ENCODE measurements around the gene ATP1A3.
"Not testable (repeated sequence)": the region's sequence is repeated elsewhere in the genome, so short reads cannot be mapped to it uniquely, and the experiment has no call there.

The ATP1A3 gene

DNA sequence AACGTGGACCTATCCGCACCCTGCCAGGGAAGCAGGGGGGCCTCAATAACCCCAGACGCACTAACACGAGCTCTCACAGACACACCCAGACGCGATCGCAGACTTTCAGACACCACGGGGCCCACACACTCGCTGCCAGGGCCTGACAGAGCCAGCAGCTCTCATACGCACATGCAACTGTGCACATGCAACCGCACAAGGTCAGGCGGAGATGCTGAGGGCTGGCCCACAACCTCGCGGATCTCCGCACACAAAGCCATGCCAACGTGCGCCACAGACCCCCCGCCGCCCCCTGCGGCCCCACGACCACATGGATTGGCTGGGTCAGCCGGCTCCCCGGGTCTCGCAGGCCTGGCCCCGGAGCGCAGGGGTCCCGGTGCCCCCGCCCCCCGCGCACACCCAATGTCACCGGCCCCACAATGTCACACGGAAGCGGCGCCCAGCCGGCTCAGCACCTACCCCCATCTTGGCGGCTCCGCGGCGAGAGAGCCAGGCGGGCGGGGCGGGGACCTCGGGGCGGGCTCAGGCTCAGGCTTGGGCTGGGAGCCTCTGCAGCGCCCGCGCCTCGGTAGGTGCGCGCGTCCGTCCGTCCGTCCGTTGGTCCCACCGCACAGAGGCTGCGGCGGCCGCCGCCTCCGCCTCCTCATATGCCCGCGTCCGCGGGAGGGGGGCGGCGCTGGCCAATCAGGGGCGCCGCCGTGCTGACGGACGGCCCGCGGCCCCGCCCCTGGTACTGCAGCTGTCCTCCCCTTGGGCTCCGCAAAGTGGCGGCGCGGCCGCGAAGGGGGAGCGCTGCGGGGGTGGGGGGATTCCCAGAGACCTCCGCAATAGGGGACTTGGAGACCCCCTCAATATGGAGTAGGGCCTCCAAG lies at the start of gene ATP1A3:
TSS of gene ATP1A3 (minus strand) at position 619 of the 872 bp plus-strand sequence. CDS start at position 465, 154 bp downstream.
- peak; percentile 14 to 43 for DNase-seq (ENCODE audit: low read depth in 2 of 2)

DNA sequence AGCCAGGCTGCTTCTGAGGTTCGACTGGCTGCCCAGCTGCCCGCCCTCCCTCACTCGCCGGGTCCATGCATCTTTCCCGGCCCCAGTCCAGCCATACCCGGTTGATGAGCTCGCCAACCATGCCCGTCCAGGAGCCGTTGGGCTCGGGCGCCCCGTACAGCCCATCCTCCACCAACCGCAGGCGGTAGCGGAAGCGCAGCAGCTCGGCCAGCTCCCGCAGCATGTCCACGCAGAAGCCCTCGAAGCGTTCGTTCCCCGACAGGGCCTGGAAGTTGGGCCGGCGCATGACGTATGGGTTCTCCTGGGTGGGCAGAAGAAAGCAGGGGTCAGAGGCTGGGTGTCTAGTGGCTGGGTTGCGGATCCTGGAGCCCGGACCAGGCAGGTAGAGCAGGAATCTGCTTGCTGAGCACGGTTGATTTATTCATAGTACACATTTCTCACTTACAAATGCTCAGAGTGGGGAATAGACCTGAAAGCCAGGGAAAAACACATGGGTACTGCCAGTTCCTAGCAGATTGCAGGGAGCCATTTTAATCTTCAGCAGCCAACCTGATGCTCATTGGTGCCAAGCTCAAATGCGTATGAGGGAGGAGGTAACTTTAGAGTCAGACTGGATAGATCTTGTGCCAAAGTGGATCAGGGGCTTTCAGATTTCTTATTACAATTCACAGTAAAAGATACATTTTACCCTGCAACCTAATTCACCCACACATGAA lies 48.6 kb upstream of the ATP1A3 start:
- no peak for DNase-seq (ENCODE audit: low read depth in 2 of 2)

DNA sequence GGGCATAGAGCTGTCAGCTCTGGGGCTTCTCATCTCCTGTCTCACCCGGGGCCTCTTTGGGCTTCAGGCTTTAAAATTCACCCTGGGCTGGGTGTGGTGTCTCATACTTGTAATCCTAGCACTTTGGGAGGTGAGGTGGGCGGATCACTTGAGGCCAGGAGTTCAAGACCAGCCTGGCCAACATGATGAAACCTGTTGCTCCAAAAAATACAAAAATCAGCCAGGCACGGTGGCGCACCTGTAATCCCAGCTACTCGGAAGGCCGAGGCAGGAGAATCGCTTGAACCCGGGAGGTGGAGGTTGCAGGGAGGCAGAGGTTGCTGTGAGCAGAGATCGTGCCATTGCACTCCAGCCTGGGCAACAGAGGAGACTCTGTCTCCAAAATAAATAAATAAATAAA lies 46.5 kb upstream of the ATP1A3 start:
- DNase-seq (ENCODE audit: low read depth in 2 of 2): not testable (repeated sequence)

DNA sequence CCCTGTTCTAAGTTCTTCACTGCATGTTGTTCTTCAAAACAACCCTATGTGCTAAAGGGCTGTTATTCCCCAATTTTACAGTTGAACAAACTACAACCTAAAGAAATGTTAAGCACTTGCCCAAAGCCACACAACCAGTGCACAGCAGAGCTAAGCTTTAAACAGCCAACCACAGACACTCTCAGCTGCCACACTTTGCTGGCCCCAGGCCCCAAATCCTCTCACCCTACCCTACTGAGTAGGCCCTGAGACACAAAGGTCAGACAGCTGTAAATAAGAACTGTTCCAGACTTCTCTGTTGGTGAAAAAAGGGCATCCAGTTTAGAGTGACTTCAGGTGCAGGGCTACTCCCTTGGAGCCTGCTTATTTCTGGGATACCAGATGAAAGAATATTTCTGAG lies 46.0 kb upstream of the ATP1A3 start:
- DNase-seq (ENCODE audit: low read depth in 2 of 2): no peak

DNA sequence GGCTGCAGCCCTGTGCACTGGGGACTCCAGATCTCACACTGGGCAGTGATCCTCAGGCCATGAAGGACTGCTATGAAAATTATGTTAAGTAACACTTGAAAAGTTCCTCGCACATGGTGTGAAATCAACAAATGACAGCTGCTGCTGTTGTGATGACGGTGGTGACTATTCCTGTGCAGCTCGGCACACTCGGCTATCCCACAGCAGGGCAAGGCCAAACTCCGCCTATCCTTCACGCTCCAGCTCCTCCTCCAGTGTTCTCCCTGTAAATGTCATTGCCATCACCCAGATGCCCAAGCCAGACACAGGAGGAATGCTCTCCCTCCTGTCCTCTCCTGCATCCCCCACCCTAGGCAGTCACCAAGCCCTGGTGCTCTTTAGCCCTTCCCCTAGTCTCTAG lies 44.6 kb upstream of the ATP1A3 start:
- no peak for DNase-seq (ENCODE audit: low read depth in 2 of 2)

DNA sequence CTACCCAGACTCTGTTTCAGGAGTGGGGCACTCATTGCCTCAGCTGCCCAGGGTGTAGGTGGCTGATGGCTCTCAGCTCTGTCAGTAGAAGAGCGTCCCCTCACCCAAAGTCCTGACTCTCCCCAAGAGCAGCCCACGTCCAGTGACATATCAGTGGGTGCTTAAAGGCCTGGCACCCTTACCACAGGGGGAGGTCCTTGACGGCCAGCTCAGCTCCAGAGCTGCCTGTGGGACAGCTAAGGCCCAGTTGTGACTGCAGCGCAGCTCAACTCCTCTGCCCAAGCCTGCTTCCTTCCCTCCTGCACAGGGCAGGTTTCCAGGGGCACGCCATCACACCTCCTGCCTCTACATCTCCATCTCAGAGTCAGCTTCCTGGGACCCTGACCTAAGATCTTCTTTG lies 43.6 kb upstream of the ATP1A3 start:
- no peak for DNase-seq (ENCODE audit: low read depth in 2 of 2)

GRCh38 chr19:42034640-42035391 lies 40.8 kb upstream of the ATP1A3 start:
- DNase-seq (ENCODE audit: low read depth in 2 of 2): peak; percentile 47 to 66

- DNase-seq (ENCODE audit: low read depth in 2 of 2): no peak
Observed at GRCh38 chr19:42033413-42033812, 39.4 kb upstream of the ATP1A3 start.

GRCh38 chr19:42032431-42032830 lies 38.4 kb upstream of the ATP1A3 start:
- no peak for DNase-seq (ENCODE audit: low read depth in 2 of 2)

DNA sequence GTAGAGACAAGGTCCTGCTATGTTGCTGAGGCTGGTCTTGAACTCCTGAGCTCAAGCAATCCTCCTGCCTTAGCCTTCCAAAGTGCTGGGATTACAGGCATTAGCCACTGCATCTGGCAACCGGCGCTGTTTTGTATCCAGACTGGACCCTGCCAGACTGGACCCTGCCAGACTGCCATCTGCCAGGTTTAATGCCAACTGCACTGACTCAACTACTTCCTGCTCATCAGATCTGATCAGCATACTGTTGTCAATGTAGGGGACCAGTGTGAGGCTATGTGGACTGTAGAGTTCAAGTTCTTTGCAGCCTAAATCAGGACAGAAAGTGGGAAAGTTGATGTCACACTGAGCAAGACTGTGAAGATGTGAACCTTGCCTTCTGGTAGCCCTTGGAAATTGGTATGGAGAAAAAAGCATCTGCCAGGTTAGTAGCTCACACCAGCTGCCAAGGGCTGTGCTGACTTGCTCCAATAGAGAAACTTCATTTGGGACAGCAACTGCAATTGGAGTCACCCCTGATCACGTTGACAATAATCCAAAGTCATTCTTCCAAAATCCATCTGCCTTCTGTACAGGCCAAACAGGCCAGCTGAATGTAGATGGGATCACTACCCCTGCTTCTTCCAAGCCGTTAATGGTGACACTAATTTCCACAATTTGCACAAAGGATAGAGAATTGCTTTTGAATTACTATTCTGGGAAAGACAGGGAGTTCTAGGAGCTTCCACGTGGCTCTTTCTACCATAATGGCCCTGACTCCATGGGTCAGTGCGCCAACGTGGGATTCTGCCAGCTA lies 36.8 kb upstream of the ATP1A3 start:
- no peak for DNase-seq (ENCODE audit: low read depth in 2 of 2)

DNA sequence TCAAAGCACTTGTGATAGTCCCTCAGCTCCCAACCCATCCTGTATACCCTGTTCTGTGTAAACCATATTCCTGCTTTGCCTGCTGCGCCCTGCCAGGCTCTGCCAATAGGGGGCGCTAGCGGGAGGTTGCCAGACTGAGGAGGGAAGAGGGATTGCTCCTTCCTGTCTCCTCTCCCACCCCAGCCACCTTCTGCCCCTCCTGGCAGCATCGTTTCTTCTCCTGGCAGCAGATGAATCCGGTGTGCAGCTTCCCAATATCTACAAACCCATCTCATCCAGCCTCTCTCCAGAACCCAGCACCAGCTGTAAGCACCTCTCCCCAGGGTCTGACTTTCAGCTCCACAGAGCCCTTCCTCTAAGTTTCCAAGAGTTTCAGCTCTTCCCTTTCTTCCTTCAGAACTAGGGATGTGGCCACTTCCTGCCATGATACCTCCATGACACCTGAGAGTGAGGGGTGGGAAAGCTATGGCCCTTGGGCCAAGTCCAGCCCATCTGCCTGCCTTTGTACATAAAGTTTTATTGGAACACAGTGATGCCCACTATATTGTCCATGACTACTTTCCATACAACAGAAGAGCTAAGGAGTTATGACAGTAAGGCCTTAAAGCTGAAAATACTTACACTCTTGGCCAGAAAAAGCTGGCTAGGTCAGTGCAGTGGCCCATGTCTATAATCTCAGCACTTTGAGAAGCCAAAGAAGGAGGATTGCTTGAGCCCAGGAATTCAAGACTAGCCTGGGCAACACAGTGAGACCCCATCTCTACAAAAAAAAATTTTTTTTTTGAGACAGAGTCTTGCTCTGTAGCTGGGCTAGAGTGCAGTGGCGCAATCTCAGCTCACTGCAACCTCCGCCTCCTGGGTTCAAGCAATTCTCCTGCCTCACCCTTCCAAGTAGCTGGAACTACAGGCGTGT lies 34.5 kb upstream of the ATP1A3 start:
- DNase-seq (ENCODE audit: low read depth in 2 of 2): peak in 1 of 2 donors; percentile 30

DNA sequence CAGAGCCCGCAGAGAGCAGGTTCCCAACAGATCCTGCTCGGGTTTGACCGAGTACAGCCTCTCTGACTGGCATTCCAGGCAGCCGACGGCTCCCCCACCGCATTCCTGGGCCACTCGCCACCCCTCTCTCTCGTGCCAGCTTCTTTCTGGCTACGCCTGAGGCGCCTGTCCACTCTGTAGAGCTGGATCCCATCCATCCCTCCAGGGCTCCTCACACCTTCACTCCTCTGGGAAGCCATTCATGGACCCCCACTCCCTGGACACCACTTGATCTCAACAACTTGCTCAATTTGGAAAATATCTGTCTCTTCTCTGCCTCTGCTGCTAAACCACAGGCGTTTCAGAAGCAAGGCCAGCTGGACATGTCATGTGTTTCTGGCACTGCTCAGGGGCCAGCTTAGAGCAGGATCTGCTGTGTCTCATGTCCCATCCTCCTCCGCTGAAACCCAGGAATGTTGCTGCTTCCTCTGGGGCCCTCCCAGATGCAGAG lies 30.6 kb upstream of the ATP1A3 start:
- no peak for DNase-seq (ENCODE audit: low read depth in 2 of 2)

GRCh38 chr19:42023943-42024260 lies 29.9 kb upstream of the ATP1A3 start:
- no peak for DNase-seq (ENCODE audit: low read depth in 2 of 2)

GRCh38 chr19:42023121-42023942 lies 29.3 kb upstream of the ATP1A3 start:
- DNase-seq (ENCODE audit: low read depth in 2 of 2): no peak

DNA sequence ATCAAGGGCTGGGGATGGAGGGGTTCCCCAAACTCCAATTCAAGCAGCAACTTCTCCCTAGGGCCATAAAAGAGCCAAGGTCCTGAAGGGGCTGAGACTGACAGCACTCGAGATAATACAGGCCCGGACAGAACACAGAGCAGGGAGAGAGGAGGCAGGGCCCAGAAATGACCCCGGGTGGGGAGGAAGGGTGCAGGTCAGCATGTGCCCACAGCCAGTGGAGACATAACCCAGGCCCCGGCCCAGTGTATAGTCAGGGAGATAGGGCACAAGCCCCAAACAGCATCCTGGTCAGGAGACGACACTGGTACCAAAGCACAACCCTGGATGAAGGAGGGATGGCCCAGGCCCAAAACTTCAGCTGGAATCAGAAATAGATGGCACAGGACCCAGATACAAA lies 28.6 kb upstream of the ATP1A3 start:
- no peak for DNase-seq (ENCODE audit: low read depth in 2 of 2)

DNA sequence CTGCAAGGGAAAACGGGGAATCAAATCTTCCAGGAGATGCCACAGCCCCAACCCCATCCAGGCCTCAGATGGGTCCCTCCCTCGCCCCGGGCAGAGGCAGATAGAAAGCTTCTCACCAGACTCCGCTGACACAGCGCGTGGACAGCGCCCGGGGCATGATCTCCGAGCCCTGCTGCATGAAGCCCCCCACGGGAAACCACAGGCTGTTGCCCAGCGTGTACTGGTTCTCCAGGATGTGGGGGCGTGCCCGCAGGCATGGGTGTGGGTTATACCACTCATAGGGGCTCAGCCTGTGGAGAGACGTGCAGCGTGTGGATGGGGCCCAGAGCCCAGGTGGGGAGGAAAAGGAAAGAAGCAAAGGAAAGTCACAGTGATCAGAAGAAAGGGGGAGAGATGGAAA lies 27.2 kb upstream of the ATP1A3 start:
- no peak for DNase-seq (ENCODE audit: low read depth in 2 of 2)

GRCh38 chr19:42018503-42019193 lies 24.6 kb upstream of the ATP1A3 start:
- no peak for DNase-seq (ENCODE audit: low read depth in 2 of 2)

GRCh38 chr19:42017040-42017439 lies 23.0 kb upstream of the ATP1A3 start:
- no peak for DNase-seq (ENCODE audit: low read depth in 2 of 2)

- not testable (repeated sequence) for DNase-seq (ENCODE audit: low read depth in 2 of 2)
Observed at GRCh38 chr19:42012747-42013146, 18.7 kb upstream of the ATP1A3 start.
